ENCODE measurements around the gene FHDC1. TPM values are rescaled to one million over a fixed set of nuclear protein-coding genes. Genes with fewer than 3 reads are reported as not detected.

The FHDC1 gene
- polyA plus RNA-seq, 1 donor, result 4.6 TPM

GRCh38 chr4:152929888-152930287 is 6.2 kb upstream of the FHDC1 start:
- no peak for DNase-seq

DNA sequence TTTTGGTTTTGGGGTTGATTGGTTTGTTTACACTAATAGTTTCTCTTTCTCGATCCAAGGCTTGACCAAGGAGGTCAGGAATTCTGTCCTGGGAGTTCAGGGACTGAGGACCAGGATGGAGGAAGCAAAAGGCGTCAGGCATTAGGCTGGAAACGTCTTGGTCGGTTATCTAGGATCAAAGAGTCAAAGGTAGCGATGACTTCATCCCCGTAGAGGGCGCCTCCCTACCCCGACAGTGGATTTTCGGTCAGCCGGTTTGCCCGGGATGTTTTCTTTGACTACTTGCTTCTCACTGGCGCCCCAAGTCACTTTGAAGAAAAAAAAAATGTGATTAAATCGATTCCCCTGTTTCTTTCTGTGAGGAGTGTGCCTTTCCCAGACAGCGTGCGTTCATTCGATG is 980 bp upstream of the FHDC1 start:
- no peak for DNase-seq

GRCh38 chr4:152936446-152937335 is 568 bp downstream of the FHDC1 start:
- DNase-seq, result no peak

GRCh38 chr4:152937336-152938236 is 1.5 kb downstream of the FHDC1 start:
- no peak for DNase-seq

DNA sequence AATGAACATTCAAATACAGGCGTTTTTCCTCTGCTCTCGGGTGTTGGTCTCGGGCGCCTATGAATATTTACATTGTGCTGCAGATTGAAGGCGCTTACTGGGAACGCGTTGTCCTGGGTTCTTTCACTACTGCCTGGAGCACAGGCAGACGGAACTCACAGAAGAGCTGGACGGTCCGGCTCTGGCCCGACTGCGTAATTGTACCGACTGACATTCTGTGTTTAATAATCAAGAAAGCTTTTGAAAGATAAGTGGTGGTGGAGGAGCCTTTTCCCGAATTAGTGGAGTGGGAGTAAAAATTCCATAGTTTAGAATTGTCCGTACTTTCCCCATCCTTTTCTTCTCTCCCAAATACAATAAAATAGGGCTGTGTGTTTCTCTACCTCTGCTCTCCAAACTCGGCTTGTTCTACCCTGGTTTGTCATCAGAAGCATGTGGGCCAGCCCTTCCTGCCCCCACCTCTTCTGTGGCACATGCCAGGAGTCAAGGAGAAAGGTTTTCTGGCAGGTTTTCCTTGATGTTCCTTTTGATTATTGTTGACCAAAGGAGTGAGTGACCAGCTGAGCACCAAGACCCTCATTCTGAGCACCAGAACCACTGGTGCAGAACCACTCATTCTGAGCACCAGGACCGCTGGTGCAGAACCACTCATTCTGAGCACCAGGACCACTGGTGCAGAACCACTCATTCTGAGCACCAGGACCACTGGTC is 2.3 kb downstream of the FHDC1 start:
- DNase-seq, result no peak

DNA sequence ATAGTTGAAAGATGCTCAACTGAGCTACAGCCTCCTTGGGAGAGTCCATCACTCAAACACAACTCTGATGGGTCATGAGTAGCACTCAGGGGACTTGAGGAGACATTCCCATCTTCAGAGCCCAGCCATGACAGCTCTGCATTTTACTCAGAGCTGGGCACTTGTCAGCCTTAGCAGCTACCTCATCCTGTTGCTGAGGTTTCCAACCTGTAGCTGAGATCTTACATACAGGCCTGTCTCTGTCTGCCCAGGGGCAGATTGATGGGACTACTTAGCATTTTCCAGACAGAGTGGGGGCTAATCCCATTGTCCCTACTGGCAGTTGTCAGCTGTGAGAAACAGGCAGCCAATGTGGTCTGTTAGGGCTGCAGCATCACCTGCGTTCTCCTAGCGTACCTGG is 3.5 kb downstream of the FHDC1 start:
- no peak for DNase-seq

DNA sequence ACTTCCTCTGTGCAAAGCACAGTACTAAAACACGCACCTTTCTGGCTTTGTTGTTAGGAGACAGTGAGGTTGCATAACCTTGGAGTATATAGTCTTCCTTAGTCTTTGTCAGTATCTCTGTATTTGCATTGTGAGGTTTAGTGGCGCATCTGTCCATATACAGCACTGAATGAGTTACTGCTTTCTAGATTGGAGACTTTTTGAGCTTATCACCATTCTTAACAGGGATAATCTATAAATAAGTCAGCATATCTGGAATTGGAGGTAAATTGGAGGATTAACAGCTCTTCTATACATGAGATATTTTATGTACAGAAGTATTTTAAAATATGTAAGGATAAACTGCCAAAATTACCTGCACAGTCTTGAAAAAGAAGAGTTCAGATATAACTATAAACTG is 4.3 kb downstream of the FHDC1 start:
- no peak for DNase-seq

- DNase-seq, result no peak
These were observed 5.3 kb downstream of the FHDC1 start for GRCh38 chr4:152941411-152941810.

DNA sequence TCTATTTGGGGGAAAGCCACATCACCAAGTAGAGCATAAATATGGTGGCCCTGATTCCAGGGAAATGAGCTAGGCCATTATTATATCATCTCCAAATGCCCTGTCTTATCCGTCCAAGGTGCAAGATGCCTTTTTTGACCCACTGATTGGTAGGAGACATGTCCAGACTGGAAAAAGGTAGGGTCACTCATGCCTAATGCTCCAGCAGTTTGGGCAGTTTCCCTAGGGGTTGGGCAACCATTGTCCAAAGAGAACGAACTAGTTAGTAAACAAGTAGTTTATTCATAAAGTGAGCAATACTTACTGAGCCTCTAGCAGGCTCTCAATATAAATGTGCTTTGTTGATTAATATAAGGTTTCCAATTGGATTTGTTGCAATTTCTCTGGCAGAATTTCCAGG is 6.2 kb downstream of the FHDC1 start:
- DNase-seq, result no peak

DNA sequence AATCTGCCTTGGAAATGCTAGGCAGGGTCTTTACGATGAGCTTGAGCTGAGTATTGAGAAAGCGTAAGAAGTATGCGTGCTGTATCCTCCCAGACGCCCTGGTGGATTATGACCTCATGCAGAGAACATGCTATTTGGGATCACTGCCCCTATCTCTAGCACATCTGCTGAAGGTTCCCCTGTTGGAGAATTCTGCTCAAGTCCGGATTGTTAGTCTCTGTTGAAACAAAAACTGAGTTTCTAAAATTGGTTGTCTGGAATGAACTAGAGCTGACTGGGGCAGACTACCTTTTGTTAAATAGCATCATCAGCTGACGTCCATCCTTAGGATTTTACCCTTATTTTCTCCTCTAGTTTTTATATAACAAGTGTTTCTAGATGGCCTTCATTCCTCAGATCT is 7.5 kb downstream of the FHDC1 start:
- DNase-seq, result no peak

DNA sequence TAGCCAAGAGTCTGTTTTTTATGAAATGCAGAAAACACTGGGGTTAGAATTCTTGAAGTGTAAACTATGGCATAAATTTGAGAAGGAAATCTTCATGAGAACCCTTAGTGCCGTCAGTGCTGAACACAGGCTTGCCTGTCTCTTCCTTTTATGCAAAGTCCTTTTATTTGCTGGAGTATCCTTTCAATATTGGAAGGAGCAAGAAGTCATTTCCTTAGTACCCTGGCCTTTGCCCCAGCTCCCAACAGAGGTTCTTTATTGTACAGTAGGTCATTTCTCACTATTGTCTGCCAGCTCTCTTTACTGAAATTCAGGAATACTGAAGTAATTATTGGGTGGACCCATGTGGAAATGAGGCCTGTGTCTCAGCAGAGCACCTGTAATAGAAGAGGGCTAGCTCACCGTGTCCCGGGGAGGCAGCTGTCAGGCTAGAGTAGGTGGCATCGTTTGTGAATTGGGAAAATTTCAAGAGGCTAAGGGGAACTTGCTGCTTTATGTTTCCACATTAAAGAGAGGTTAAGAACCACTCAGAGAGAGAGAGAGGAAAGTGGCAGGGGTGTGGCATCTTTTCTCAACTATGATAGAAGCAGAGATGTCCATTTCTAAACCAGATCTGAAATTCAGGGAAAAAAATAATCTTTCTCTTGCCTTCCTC is 8.7 kb downstream of the FHDC1 start:
- no peak for DNase-seq

GRCh38 chr4:152945639-152946038 is 9.5 kb downstream of the FHDC1 start:
- no peak for DNase-seq

- no peak for DNase-seq
These were observed 10.3 kb downstream of the FHDC1 start for GRCh38 chr4:152946446-152946845.

GRCh38 chr4:152947311-152947710 is 11.2 kb downstream of the FHDC1 start:
- no peak for DNase-seq

- DNase-seq, result no peak
These were observed 13.8 kb downstream of the FHDC1 start for GRCh38 chr4:152949930-152950329.

DNA sequence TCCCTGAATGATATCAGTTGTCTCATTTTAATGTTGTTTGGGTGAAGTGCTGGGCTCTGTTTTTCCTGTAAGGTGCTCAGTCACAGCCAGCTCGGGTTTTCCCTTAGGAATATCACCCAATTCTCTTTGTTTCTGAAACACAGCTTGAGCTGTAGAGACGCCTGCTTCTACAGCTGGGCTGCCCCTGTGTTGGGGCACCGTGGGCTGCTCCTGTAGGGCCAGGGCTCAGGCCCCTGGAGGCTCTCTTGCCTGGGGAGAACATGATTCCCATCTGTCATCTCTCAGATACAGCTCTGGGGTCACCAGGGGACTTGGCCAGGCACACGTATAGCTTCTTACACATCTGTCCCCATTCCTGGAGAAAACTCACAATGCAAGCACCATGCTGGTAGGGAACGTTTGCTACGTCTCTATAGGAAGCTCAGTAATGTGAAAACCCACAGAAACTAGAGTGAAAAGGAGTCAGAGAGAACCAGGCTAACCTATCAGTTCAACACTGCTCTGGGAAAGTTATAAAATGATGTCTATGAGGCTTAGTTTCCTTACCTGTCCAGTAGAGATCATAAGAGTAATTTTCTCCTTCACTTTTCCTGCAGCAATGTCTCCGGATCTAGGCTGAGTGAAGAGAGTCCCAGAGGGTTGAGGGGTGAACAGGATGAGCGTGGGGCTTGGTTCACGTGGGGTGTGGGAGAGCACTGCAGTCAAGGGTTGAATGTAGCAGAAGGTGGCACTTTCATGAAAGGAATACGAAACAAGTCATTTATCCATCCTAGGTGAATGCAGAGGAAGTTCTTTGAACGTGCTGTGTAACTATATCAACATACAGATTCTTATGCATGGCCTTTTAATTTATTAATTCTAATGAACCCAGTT is 14.5 kb downstream of the FHDC1 start:
- DNase-seq, result no peak

GRCh38 chr4:152951348-152951747 is 15.2 kb downstream of the FHDC1 start:
- no peak for DNase-seq

DNA sequence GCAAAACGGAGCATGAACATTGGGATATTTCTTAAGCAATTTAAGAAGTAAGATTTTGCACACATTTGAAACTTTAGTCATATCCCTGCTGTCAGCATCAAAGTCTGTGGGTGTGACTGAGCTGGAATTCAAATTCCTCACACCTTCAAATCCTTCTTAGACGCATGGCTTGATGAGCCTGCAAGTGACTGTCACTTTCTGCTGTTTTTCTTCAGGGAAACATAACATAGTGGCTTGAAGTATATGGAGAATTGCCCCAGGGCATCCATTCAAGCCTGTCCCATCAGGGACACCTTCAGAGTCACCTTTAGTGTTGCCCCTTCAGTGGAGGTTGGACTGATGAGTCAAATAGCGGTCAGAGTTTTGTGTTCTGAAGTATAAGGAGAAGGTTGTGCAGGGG is 17.4 kb downstream of the FHDC1 start:
- DNase-seq, result no peak

DNA sequence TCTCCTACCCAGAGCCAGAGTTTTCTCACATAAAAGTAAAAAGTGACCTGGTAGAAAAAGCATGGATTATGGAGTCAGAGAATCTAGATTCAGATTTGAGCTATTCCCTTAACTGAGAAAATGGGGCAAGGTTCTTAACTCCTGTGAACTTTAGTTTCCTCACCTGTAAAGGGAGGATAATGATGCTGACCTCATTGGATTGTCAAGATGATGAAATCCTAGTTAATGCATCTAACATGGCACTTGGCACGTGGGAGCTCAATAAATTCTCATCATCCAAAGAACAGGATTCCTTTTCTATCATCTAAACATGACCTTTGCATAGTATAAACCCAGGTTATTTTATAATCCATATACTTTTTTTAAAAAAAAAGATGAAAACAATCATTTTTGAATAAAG is 18.6 kb downstream of the FHDC1 start:
- DNase-seq, result no peak

DNA sequence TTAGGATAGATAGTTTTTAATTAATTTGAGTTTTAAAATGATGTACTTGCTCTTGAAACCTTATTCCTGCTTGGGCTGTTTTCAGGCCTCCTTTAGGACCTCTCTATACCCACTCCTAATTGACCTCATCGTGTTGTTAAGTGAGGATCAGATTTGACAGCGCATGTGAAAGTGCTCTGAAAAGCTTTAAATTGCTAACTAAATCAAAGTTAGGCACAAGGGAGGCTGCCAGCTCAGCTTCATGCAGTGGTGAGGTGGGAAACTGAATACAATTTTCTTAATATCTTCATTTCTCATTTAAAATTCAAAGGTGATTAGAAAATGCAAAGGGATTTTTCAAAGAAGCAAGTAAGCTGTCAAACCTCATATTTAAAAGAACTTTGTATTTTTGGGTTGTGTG is 20.0 kb downstream of the FHDC1 start:
- DNase-seq, result no peak

Measured in left kidney (tissue), 2 donors.